ENCODE data around the gene PPP2R5D.

The PPP2R5D gene

DNA sequence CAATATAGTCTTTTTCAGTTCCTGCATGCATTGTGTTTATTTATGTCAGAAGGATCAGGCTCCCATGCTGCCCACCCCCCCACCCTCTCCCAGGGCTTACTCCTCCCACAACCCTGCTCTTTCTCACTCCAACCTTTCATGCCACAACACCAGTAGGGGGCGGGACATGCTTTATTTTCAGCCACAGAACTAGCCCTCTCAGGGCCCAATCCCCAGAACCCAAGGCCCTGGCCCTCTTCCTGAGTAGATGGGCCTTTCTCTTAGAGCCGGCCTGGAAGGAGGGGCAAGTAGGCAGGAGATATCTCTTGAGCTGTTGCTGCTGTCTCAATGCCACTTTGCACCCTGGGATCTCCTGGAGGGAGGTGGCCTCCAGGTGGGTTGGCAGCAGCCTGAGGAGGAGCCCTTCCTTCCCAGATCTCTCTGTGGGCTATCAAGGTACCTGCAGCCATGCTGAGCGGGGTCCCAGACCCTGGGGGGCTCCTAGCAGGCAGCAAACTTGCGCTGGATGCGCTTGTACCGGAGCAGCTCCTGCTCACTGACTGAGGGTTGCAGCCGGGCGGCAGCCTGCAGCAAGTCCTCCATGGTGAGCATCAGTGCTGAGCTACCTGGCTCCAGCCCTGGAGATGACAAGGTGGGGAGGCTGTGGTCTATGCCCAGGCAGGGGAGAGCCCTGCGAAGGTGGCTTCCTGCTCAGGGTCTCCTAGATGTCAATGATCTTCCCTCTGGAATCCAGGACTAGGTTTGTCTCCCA lies 20.3 kb upstream of the PPP2R5D start:
- no peak for DNase-seq (ENCODE audit: low read depth)

DNA sequence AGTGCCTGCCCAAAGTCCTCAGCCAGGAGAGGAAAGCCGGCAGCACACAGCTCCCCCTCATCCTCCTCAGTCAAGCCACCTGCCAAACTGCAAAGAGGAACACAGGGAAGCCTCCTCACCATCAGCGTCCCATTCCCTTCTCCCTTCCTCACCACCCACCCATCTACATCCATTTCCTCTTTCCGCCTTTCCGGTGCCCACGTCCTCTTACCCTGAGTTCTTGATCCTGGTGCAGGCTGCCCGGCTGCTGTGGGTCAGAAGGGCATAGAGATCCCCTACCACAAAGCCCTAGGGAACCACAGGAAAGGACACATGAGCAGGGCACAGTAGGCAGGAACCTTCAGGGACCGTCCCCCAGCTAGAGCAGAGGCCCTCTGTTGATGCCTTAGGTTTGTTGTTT lies 17.8 kb upstream of the PPP2R5D start:
- DNase-seq (ENCODE audit: low read depth) = no peak

DNA sequence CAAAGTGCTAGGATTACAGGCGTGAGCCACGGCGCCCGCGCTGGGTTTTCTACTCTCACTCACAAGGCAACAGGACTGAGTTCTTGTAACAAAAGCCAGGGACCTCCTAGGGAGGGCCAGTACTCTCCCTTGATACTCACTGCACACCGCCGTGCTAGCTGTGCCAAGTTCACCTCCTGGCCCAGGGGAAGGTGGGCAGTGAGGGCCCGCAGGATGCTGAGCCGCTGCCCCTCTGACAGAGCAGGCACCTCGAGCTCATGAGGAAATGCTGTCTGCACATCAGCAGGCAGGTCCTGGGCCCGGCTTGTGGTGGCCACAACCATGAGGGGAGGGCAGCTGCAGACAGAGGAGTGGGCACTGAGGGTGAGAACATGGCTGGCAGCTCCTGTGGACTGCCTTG lies 17.1 kb upstream of the PPP2R5D start:
- no peak for DNase-seq (ENCODE audit: low read depth)

DNA sequence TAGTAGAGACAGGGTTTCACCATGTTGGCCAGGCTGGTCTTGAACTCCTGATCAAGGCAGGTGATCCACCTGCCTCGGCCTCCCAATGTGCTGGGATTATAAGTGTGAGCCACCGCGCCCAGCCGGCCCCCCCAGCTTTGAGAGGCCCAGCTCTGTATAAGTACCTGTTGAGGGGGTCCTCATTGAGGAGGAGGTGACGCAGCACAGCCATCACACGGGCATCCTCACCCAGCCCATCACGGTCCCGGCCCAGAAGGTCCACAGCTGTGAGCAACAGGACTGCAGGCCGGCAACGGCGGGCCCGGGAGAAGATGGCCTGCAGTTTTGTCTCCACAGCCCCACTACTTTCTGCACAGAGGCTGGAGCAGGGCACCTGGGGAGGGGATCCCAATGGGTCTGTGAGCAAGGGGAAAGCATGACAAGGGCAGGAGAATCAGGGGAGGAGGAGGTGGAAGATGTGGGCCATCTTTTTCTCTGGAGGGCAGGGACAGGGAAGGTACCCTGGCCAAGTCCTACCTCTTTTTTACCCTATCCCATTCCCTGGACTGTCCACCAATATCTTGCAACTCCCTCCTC lies 16.2 kb upstream of the PPP2R5D start:
- no peak for DNase-seq (ENCODE audit: low read depth)

DNA sequence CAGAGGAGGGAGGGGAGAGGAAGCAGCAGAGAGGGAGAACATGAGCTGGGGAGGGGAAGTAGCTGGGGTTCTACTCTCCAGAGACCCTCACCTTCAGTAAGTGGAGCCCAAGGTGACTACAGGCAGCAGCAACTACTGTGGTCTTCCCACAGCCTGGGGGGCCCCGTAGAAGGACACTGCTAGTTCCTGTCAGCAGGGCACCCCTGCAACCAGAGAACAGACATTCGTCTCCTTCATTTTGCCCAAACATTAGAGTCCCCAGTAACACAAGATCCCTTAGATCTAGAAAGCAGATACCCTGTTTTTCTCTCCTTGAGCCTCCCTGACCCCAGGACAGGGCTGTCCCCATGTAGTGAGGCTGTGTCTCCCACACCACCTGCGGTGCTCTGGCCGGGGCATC lies 15.6 kb upstream of the PPP2R5D start:
- DNase-seq (ENCODE audit: low read depth) = no peak

DNA sequence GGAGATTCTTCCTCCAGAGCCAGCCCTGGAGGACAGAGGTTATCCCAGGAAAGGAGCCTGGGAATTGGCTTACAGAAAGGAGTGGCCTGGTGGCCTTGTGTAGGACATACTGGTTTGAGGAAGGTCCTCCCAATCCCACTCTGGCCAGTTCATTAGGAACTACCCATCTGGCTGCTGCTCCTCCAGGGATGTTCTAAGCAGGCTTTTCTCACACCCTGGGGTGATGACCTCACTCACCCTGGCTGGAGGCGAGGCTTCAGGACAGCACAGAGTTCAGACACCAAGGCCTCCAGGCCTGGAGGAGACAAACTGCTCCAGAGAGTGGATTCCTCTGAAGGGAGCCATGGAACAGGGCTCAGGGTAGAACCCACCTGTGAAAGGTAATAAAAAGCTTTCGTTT lies 14.9 kb upstream of the PPP2R5D start:
- no peak for DNase-seq (ENCODE audit: low read depth)

DNA sequence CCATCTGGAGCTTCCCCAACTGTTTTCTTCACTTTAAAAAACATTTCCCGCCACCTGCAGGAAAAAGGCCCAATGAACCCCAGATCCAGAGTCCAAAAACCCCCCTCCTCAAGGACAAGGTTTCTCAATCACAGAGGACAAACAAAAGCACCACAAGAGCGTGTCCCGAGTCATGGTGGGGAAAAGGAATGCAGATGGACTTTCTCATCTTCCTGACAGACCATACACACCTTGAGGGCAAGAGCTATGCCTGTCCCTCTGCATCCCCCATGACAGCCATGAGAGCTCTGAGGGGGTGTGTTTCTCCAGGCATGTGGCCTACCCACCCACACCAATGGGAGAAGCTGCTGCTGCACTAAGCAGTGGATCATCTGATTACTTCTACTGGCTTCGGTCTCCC lies 14.4 kb upstream of the PPP2R5D start:
- DNase-seq (ENCODE audit: low read depth) = no peak

DNA sequence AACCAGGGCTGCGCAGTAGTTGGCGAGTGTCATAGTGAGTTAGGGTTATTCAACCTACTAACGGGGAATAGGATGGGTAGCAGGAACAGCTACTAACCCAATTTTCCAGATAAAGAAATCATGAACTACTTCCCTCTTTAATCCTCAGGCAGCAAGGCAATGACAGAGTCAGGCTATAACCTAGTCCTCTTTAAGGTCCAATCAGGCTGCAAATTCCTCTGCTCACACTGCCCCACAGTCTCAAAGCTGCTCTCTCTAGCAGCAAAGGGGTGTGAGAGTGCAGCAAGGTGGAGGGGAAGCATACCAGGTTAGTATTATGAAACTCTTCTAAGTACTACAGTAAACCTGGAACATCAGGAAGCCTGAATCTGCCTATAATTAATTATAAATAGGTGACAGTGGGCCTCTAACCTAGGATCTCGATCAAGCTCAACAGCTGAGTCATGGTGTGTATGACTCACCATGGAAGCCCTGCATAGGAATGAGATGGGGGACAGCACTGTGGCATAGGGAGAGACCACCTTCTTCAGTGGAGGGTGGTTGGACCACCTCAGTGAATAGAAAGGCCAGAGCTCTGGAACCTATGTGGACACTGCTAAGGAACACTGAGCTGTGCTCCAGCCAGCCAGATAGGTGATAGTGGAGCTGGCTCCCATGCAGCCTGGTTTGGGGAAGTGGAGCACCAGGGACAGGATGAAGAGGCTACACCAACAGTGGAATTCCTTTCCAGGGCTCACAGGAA lies 13.3 kb upstream of the PPP2R5D start:
- DNase-seq (ENCODE audit: low read depth) = no peak

DNA sequence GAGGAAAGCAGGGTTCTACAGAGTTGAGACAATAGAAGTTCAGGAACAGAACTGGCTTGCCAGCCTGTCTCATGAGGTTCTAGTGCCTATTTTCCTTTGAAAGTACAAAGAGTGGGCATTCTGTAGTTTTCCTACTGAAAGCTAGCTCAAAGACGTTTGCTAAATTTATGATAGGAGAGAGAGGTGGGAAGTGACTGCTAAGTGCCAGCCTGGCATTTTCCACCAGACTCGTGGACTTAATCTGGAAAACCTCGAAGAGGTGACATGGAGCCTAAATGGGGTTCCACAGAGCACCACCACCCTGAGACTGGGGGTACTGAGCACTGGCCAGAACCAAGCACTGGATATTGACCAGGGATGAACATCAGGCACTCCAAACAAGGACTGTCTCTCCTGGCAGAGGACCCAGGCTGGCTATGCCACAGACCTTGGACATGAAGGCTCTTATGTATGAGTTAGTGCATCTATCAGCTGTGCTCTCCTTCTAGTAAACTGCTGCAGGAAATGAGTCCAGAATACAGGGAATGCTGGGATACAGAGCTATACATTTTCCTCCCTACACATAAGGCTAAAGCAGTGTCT lies 12.5 kb upstream of the PPP2R5D start:
- no peak for DNase-seq (ENCODE audit: low read depth)

DNA sequence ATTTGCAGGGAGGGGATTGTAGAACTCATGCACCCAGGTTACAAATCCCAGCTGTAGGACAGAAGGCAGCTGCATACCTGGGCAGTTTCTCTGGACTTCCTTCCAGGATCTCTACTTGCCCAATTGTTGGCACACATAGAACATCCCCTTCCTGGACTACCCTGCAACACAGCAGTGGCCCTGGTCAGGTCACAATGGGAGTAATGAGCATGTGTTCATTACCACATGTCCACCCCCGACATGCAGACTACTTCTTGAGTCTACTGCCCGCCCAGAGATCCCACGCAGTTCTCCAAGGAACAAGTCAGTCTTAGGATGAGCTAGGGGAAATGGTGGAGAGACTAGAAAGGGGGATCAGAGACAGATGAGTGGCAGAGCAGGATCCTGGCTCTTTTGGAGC lies 10.4 kb upstream of the PPP2R5D start:
- no peak for DNase-seq (ENCODE audit: low read depth)

DNA sequence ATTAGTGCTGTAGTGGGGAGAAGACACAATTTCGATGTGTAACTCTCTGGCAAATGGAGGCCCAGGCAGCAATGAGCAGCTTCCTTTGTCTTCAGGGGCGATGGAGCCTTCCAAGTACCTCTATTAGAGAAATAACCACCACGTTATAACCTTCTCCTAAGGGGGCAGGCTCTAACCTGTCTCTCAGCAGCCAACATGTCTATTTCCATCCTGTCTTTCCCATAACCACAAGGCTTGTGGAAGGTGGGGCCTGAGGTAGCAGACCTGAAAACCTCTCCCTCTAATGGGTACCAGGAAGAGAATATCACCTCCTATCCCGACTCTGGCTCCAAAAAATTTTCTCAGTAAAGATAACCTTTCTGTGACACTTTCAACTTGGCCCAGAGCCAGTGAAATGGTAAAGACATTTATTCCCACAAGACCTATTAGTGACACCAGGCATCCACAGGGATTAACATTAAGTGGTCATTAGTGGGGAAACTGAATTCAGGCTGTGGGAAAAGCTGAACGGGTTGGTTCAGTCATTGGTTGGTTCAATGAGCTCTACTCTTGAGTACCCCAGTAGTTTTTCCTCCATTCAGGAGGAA lies 9.4 kb upstream of the PPP2R5D start:
- DNase-seq (ENCODE audit: low read depth) = no peak

DNA sequence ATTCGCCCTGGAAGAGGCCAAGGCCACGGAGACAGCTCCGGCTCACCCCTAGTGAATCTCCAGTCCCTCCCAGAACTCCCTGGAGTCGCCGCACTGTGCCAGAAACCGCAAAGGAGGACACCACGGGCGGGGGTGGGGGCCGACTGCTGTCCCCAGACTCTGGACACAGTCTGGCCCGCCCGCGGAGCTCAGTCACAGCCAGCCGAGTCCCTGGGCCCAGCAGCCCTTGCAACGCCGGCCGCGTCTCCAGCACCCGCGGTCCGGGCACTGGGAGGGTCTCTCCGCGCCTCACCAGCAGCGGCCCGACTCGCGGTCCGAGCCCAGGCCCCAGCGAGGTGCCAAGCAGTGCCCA lies 5.9 kb upstream of the PPP2R5D start:
- no peak for DNase-seq (ENCODE audit: low read depth)

DNA sequence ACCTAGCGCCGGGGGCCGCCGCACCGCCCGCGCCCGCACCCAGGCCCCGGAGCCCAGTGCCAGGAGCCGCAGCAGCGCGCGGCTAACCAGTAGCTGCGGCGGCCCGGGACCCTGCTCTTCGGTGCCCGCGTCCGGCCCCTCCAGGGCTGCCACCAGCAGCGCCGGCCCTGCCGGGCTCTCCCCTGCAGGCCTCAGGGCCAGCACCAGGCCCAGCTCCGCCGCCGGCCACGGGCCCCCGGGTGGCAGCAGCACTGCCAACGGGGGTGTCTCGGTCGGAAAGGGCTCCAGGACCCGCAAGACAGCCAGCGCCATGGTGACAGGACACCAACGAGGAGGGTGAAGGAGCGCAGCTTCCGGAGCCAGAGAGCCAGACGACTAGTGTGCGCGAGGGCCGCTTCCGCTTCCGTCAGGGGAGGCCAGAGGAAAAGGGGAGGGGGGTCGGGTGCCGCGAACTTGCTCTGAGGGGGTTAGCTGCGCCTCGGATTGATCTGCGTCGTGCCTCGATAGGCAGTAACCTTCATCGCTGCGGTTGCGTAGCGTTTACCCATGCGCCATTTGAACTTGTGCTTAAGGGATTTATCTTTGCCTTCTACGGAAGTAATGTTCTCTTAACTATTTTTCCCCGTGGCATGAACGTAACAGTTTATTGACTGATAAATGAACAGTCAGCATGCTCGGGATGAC lies 5.4 kb upstream of the PPP2R5D start, which contains the start of gene PEX6:
Gene PEX6 (minus strand): TSS at position 343 of the 684 bp plus-strand sequence. CDS start 31 bp downstream, at position 312.
- DNase-seq (ENCODE audit: low read depth) = peak; percentile 90

DNA sequence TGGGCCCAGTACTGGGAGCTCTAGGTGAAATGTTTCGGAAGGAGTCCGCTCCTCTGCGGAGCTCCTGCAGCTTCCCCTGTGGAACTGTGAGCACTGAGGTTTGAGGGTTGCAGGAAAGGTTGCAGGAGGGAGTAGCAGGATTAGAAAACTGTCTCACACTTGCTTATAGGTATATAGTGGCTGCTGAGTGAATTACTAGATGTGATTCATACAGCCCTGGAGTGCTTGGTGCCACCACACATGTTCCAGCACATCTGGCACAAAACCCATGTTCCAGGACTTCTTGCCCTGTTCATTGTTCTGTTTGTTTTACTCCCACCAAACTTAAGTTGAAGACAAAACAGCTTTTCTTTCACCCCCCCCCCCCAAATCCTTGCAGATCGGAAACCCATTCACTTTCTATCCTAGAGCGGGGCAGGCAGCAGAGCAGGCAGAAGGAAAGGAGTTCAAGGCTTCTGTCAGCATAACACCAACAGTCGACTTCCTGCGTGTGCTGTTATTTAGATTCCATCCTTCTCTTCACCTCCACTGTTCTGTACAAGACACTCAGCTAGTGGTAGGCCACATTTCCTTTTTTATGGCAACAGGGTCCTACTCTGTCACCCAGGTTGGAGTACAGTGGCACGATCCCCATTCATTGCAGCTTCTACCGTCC lies 4.7 kb upstream of the PPP2R5D start:
- DNase-seq (ENCODE audit: low read depth) = no peak

DNA sequence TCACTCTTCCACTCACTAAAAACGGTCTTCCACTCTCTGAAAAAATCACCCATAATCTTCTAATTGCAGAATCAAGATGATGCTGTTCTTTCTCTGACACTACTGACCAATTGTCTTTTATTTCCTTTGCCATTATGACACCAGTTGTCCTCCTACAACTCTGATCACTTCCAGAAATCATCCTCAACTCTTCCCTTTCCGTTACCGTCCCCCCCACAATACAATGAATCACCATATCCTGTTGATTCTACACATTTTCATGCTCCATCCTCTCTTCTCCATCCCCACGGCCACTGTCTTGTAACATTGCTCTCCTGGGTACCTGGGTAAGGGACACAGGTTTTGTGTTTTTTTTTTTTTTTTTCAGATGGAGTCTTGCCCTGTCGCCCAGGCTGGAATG lies 2.5 kb upstream of the PPP2R5D start:
- no peak for DNase-seq (ENCODE audit: low read depth)

DNA sequence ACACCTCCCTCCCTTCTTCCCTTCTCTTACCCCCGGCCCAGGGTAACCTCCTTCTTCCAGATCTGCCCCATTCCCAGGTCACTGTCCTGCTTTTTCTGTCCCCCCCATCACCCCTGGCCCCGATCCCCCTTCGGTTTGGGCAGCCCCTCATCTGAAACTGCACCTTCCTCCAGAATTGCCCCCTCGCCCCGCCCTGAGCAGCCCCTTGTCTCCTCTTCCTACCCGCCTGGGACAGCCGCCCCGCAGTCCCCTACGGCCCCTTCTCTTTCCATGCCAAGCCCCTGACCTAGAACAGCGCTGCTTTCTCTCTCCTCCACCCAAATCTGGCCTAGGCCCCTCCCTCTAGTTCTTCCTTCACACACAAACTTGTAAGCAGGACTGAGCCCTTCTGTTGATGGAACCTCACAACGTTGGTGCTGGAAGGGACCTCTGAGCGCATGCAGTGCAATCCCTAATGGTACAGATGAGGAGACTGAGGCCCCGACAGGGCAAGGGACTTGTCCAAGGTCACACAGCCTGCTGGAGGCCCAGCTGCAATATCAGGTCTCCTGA lies 630 bp downstream of the PPP2R5D start:
- no peak for DNase-seq (ENCODE audit: low read depth)

DNA sequence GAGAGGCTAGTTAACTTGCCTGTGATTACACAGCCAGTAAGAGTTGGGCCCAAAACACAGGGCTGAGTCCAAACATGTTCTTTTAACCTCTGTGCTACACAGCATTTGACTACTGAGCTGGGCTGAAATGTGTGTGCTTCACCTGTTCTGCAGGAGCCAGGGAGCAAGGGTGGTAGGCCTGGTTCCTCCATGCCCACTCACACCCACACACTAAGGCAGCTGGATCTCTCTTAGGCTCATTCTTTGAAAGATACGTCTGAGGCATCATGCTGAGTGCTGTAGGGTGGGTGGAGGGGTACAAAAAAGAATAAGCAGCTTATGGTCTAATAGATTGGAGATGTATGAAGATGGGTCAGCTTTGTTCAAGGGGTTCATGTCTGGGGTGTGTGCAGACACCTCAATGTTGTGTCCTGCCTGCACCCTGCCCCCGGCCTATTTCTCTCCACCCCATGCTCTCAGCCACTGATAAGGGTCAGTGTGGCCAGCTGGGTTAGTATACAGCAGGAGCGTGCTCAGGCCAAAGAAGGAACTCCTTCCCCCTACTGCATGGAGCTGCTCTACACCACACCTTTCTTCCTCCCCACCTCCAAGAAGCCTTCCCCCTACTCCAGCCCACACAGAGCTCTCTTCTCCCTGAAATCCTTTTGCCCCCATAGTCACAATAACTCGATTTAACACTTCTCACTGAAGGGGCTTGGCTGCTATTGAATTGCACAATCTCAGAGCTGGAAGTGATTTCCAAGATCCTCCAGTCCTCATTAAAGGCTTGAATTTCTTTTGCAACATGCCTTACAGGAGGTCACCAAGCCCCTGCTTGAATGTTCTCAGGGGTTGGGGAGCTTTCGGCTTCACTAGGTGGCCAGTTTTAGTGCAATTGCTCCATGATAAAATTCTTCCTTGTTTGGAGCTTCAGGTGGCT lies 3.4 kb downstream of the PPP2R5D start:
- DNase-seq (ENCODE audit: low read depth) = no peak

DNA sequence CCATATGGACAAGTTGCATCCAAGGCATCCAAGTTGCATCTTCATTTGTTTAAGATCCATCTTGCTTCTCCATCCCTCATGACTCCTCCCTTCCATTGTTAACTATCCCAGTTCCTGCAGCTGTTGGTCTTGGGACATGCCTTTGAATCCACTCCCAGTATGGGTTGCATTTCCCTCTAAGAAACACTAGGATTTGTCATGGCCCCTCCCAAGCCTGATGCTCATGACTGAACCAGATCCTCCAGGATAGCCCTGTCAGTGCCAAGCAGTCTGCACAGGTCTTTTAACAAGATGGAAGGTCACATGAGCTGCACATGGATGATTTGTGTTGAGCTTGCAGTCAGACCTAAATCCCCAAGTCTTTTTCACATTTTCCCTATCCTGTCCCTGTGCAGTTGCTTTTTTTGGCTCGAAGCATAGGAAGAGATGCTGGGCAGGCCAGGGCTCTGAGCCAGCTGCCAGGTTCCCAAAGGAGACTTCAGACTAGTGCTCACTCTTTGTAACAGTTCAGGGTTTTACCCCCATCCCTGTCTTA lies 4.2 kb downstream of the PPP2R5D start:
- no peak for DNase-seq (ENCODE audit: low read depth)

DNA sequence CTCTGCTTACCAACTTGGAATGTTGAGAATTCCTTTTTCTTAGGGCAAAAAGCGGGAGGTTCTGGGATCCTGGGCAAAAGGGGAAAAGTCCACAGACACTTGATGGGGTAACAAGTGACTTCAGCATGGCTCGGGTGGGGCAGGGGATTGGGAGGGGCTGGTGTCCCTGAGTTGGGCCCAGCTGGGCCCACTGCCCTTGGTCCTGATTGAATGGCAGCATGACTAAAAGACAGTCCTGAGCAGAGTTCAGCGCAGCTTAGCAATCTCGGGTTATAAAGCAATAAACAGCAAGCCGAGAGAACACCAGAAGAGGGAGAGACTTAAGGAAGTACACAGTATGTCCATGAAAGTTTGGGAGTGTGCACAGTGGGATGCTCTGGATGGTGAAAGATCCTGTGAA lies 5.6 kb downstream of the PPP2R5D start:
- DNase-seq (ENCODE audit: low read depth) = no peak

DNA sequence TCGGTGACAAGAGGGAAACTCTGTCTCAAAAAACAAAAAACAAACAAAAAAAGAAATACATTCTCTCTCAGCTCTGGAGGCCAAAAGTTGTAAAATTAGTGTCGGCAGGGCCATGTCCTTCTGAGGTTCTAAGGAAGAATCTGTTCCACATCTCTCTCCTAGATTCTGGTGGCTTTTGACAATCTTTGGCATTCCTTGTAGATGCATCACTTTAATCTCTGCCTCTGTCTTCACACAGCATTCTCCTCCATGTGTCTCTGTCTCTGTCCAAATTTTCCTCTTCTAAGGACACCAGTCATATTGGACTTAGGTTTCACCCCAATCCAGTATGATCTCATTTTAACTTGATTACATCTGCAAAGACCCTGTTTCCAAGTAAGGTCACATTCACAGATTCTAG lies 9.1 kb downstream of the PPP2R5D start:
- no peak for DNase-seq (ENCODE audit: low read depth)
